GM20000 (cell line): ENCODE measurements around the gene STUM.

ENCODE experiments used
- DNase-seq: peaks from one replicate; pipeline ENCODE4 v3.0.0; 2012; ENCODE audit warnings: low spot score
- CTCF ChIP-seq: IDR thresholded peaks from 2 replicates; pipeline ENCODE4 v1.5.1; 2012; ENCODE audit warnings: mild to moderate bottlenecking, control low read depth; ENCODE audit errors: extremely low read depth, missing control alignments

STUM gene

GRCh38 chr1:226518375-226518774 is 30.2 kb upstream of the STUM start:
- no peak for TF ChIP-seq CTCF
- DNase-seq: no peak

GRCh38 chr1:226519135-226519534 is 29.4 kb upstream of the STUM start:
- TF ChIP-seq CTCF: no peak
- DNase-seq: no peak

- TF ChIP-seq CTCF: no peak
- DNase-seq: no peak
Observed at GRCh38 chr1:226519716-226520598, 28.6 kb upstream of the STUM start.

GRCh38 chr1:226520640-226521355 is 27.8 kb upstream of the STUM start:
- no peak for DNase-seq
- TF ChIP-seq CTCF: no peak

GRCh38 chr1:226523646-226524406 is 24.7 kb upstream of the STUM start:
- no peak for TF ChIP-seq CTCF
- DNase-seq: no peak

- no peak for TF ChIP-seq CTCF
- DNase-seq: no peak
Observed at GRCh38 chr1:226524547-226524946, 24.0 kb upstream of the STUM start.

- TF ChIP-seq CTCF: no peak
- DNase-seq: no peak
Observed at GRCh38 chr1:226525750-226526149, 22.8 kb upstream of the STUM start.
